Glomerular visceral epithelial cell (primary cell): ENCODE data around the gene POU2F3.

Experiments
- DNase-seq: peaks from one replicate; pipeline ENCODE4 v3.0.0-alpha.2; 2016; ENCODE audit errors: extremely low spot score

The POU2F3 gene

GRCh38 chr11:120338107-120338933 is 98.4 kb downstream of the POU2F3 start:
- DNase-seq: no peak

DNA sequence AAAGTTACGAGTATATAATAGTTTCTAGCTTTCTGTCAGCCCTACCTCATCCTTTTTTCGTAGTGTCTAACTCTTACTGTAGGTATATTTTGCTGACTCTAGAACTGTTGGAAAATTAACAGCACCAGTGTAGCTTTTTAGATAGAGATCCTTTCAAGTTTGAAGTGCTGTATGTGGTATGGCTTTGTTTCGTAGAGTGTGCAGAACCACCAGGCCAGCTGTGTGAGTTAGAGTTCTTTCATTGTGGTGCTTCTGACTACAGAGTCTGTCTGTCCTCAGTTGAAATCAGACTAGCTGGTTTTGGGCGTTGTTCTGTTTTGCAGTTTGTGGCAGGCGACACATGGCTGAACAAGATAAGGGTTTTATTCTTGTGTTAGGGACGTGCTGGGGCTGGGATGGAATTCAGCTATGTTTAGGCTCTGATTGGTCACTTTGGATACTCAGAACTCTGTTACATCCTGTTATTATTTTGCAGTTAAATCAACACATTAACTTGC is 99.5 kb downstream of the POU2F3 start:
- peak; percentile 22 for DNase-seq

- DNase-seq: no peak
These were observed 100.6 kb downstream of the POU2F3 start for GRCh38 chr11:120340529-120340928.

GRCh38 chr11:120342226-120342625 is 102.3 kb downstream of the POU2F3 start:
- no peak for DNase-seq

DNA sequence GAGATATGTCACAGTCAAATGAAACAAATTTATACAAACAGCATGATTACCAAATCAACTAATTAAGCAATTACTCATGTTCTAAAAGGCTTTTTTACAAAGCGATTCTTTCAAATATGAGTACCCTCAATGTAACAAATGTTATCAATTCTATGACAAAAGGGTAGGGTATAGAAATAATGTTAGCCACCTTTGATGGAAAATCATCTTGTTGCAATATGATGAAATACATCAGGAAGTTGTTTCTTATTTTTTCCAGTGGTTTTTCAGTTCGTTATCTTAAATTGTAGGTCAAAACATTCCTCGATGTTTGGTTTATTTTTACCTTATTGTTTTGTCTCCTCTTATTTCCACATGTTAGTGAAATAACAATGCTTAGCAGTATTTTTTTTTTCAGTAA is 102.7 kb downstream of the POU2F3 start:
- no peak for DNase-seq

DNA sequence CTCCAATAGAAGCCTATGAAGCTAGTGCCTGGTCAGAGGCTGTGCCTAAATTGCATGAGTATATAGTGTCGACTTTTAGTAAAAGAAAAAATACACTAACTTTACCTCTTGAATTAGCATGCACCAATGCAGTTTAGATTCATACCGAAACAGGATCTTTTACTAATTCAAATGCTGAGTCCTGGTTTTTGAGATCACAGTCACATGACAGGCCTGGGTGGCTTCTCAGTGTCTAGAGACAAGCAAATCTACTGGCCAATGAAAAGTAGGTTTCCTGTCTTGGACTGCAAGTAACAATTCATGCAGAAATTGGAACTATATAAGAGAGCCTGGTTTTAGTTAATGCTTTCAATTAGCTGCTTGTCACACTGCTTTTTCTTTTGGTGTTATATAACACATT is 103.5 kb downstream of the POU2F3 start:
- no peak for DNase-seq

DNA sequence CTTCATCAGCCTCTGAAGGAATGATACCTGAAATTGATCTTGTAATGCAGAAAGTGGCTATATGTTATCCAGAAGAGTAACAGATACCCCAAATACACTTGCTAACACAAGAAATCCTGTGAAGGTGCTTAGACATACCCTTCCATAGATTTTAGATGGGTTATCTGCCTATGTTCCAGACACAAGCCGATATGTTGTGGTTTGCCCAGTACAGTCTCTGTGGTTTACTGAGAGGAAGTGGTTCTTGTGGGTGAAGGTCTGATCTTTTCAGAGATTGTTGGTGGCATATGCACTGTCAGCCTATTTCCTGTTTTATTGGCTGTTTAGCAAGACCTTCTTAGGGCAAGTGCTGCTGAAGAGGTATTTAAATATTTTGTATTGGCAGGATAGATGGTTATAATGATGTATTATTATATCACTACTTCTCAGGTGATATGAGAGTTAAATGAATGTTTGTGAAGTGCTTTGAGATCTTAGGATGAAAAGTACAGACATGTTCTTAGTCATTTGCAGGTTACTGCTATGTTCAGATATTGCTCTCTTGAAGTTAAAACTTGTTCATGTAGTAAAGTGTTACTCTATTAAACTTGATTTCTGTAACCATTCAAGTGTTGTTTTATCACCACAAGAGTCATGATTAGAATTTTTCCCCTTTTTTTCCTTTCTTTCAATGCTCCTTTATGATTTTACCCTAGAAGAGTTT is 104.5 kb downstream of the POU2F3 start:
- peak; percentile 75 for DNase-seq

GRCh38 chr11:120346233-120346632 is 106.3 kb downstream of the POU2F3 start:
- DNase-seq: no peak

- DNase-seq: no peak
These were observed 110.7 kb downstream of the POU2F3 start for GRCh38 chr11:120350637-120351036.

DNA sequence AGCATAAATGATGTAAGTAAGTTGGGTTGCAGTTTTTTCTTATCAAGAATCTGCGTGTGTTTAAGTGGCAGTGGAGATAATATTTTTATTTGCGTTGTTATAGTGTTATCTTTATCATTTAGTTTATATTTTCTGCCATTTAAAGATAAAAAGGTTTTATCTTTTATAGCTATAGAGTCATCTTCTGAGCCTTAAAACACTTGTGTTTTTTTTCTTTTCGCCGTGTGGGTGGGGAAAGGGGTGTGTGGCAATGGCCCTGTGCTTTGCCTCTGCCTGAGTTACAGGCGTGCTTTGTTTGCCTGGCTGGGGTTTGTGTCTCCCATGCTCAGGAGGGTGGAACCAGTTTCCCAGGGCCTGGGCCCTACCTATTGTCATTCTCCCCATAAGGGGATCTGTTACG is 112.5 kb downstream of the POU2F3 start:
- no peak for DNase-seq

DNA sequence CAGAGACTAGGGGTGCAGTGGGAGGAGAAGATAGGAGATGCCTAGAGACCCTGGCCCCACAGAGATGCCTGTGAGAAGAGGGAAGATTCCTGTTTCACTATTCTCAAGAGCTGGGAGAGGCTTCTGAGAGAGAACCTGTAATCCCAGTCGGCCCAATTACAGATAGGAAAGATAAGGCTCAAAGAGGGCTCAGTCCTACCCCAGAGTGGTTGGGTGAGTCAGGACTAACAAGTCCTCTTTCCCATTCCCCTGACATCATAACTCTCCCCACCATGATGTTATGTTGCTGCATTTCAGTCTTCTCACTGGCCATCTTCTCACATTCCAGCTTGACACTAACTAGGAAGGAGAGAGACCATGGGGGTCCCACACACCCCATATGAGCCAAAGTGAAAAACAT is 114.1 kb downstream of the POU2F3 start:
- DNase-seq: no peak

- no peak for DNase-seq
These were observed 114.8 kb downstream of the POU2F3 start for GRCh38 chr11:120354779-120355178.

DNA sequence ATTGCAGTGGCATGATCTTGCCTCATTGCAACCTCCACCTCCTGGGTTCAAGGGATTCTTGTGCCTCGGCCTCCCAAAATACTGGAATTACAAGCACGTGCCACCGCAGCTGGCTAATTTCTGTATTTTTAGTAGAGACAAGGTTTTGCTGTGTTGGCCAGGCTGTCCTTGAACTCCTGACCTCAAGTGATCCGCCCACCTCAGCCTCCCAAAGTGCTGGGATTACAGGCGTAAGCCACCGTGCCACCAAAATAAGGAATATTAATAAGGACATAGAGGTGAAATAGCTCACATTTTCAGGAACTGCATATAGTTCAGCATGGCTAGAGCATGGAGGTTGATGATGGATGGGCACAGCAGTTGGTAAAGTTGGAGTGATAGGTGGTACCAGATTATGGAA is 117.7 kb downstream of the POU2F3 start:
- DNase-seq: no peak

DNA sequence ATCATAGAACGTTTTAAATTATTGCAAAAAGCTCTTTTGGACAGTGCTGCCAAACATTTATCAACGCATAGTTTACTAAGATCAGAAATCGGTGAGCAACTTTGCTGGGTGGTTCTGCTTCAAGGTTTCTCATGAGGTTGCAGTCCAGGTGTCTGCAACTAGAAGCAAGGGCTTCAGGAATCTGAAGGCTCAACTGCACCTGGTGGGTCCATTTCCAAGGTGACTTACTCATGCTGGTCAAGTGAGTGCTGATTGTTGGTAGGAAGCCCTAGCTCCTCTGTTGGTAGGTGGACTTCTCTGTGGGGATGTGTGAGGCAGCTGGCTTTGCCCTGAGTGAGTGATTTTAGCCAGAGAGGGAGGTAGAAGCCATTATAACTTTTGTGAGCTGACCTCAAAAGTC is 118.8 kb downstream of the POU2F3 start:
- DNase-seq: no peak

DNA sequence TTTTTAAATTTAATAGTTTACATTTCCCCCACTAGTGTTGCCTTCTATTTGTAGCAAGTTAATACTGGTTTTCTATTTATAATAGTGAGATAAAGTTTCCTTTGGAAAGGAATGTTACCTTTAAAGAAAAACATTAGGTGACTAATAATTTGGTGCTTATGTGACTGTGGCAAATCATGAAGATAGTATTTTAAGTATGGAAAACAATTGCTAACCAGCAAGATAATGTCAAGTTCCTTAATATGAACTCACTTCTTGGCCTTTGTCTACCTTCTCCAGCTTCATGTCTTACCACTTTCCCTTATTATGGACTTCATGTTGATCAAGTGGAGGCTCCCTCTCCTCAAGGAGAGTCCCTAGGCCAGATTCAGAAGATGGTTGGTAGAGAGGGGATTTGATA is 123.5 kb downstream of the POU2F3 start:
- DNase-seq: no peak

- DNase-seq: no peak
These were observed 125.6 kb downstream of the POU2F3 start for GRCh38 chr11:120365512-120365911.
